Esophagus squamous epithelium (tissue), 4 donors: ENCODE data around the gene TMEM63B.

Source experiments
- CTCF ChIP-seq, 6 experiments: fragments of 450-650 bp in 4 of 6; fragments of 200-600 bp in 2 of 6; sonication (generic) in 2 of 6; IDR thresholded peaks; one replicate each; pipeline ENCODE4 v1.5.1; 2016 to 2019; ENCODE audit warnings: antibody characterized with exemption in 6 of 6, mild to moderate bottlenecking in 4 of 6, moderate library complexity in 4 of 6
- POLR2A ChIP-seq, 4 donors: fragments of 450-650 bp; IDR thresholded peaks; one replicate each; pipeline ENCODE4 v1.6.1; 2017; ENCODE audit warnings: antibody characterized with exemption in 4 of 4, mild to moderate bottlenecking in 4 of 4, moderate library complexity in 3 of 4

GRCh38 chr6:44178424-44179071 is 51.2 kb downstream of the TMEM63B start:
- TF ChIP-seq CTCF (IDR thresholded peaks at IDR 0.05), result no peak
- no peak for TF ChIP-seq POLR2A (IDR thresholded peaks at IDR 0.05)
